ENCODE results near the gene MAP4K2. TPM values are rescaled to one million over a fixed set of nuclear protein-coding genes. Genes with fewer than 3 reads are reported as not detected.

The MAP4K2 gene
- total and polyA plus RNA-seq, 9 of the 15 experiments (the other 6 are each of a cell fraction or from before 2014, with no cell fraction given) = 0.13 to 14.5 (median 7.3) TPM

- peak; percentile 99 for TF ChIP-seq BCOR (IDR thresholded peaks at IDR 0.05)
- TF ChIP-seq GTF3C2 (IDR thresholded peaks at IDR 0.05; ENCODE audit: borderline replicate concordance, extremely low read depth, insufficient read length) = no peak
- TF ChIP-seq FOXM1 (IDR thresholded peaks at IDR 0.05; ENCODE audit: low read depth) = 0 out of 2 replicates have a peak, but pooled peaks have one; percentile 38
- TF ChIP-seq FOXM1 (CRISPR knock-in tag; IDR thresholded peaks at IDR 0.05; ENCODE audit: low read depth) = no peak
- TF ChIP-seq CHD4 (IDR thresholded peaks at IDR 0.05; ENCODE audit: insufficient read depth, insufficient replicate concordance, low read depth, low read length, poor library complexity, severe bottlenecking) = peak; percentile 75
- TF ChIP-seq BRF1 (IDR thresholded peaks at IDR 0.05; ENCODE audit: borderline replicate concordance, extremely low read depth, insufficient read length) = no peak
- no peak for TF ChIP-seq SAFB (IDR thresholded peaks at IDR 0.05; ENCODE audit: borderline replicate concordance, low read depth, low read length)
- TF ChIP-seq ZFP36 (IDR thresholded peaks at IDR 0.05; ENCODE audit: low read depth, low read length, partially characterized antibody) = peak; percentile 94
- no peak for TF ChIP-seq ZNF785 (CRISPR knock-in tag; IDR thresholded peaks at IDR 0.05)
- no peak for TF ChIP-seq THRB (CRISPR knock-in tag; conservative IDR thresholded peaks at IDR 0.05)
- peak; percentile 41; the same call in 1 of the 2 replicates for TF ChIP-seq TFAP4 (CRISPR knock-in tag; IDR thresholded peaks at IDR 0.05; ENCODE audit: borderline replicate concordance)
- no peak for TF ChIP-seq RFX5 (IDR thresholded peaks at IDR 0.05; ENCODE audit: low read depth, low read length)
- TF ChIP-seq PTBP1 (IDR thresholded peaks at IDR 0.05; ENCODE audit: low read depth, low read length) = 0 out of 2 replicates have a peak, but pooled peaks have one; percentile 68
- peak; percentile 17 for TF ChIP-seq SNRNP70 (optimal IDR thresholded peaks at IDR 0.05; ENCODE audit: low read depth, low read length)
- TF ChIP-seq KDM1A (IDR thresholded peaks at IDR 0.05) = peak; percentile 70 to 88
- no peak for TF ChIP-seq HCFC1 (IDR thresholded peaks at IDR 0.05; ENCODE audit: low read depth, low read length)
- TF ChIP-seq RCOR1 (IDR thresholded peaks at IDR 0.05; ENCODE audit: borderline replicate concordance in 1 of 2, low read depth in 2 of 2, low read length in 2 of 2) = peak in 1 of 2 experiments; percentile 68; a peak in 1 of 4 replicates
- no peak for TF ChIP-seq KDM4B (IDR thresholded peaks at IDR 0.05; ENCODE audit: borderline replicate concordance in 2 of 2, low read depth in 1 of 2)
- TF ChIP-seq BRD9 (IDR thresholded peaks at IDR 0.05; ENCODE audit: low read depth, partially characterized antibody) = peak; percentile 34
- TF ChIP-seq CHD2 (IDR thresholded peaks at IDR 0.05; ENCODE audit: low read depth, low read length) = no peak
- no peak for TF ChIP-seq ZNF780A (CRISPR knock-in tag; IDR thresholded peaks at IDR 0.05)
Observed at GRCh38 chr11:64760759-64761420, 42.1 kb downstream of the MAP4K2 start (continued).

Measured in K562 (cell line).